SK-N-SH (cell line): ENCODE measurements around the gene PCNA.

Source experiments
- EP300 ChIP-seq, 2 experiments: IDR thresholded peaks; 2 replicates each; pipeline versions ENCODE4 v1.4.0 to v1.6.1; 2012; ENCODE audit warnings: borderline replicate concordance in 1 of 2, low read depth in 1 of 2, low read length in 1 of 2
- EZH2phosphoT487 ChIP-seq: fragments of 200-600 bp; sonication (generic); IDR thresholded peaks from 2 replicates; pipeline ENCODE4 v1.6.1; 2017; ENCODE audit warnings: low read depth, mixed run types, mild to moderate bottlenecking, antibody characterized with exemption, moderate library complexity, borderline replicate concordance
- POLR2AphosphoS5 ChIP-seq: IDR thresholded peaks from 2 replicates; pipeline ENCODE4 v1.6.1; 2012; ENCODE audit warnings: low read depth, low read length
- RAD21 ChIP-seq: IDR thresholded peaks from 2 replicates; pipeline ENCODE4 v1.6.1; 2012; ENCODE audit warnings: mild to moderate bottlenecking, low read length
- TF ChIP-seq, protein P1 (sequence below): fragments of 200-600 bp; sonication (generic); IDR thresholded peaks from 2 replicates; pipeline ENCODE4 v1.6.1; 2017; ENCODE audit warnings: antibody characterized with exemption, mild to moderate bottlenecking, moderate library complexity
- TF ChIP-seq, protein P2 (sequence below): IDR thresholded peaks from 2 replicates; pipeline ENCODE4 v1.6.1; 2012; ENCODE audit warnings: mild to moderate bottlenecking, low read depth, low read length, moderate library complexity
- TF ChIP-seq, protein P3 (sequence below): fragments of 150-350 bp; IDR thresholded peaks from 2 replicates; pipeline ENCODE4 v1.6.1; 2017; ENCODE audit warnings: antibody characterized with exemption, low read length, low read depth, borderline replicate concordance
- TF ChIP-seq, protein P4 (sequence below): IDR thresholded peaks from 2 replicates; pipeline ENCODE4 v1.4.0; 2012; ENCODE audit warnings: low read depth

DNA sequence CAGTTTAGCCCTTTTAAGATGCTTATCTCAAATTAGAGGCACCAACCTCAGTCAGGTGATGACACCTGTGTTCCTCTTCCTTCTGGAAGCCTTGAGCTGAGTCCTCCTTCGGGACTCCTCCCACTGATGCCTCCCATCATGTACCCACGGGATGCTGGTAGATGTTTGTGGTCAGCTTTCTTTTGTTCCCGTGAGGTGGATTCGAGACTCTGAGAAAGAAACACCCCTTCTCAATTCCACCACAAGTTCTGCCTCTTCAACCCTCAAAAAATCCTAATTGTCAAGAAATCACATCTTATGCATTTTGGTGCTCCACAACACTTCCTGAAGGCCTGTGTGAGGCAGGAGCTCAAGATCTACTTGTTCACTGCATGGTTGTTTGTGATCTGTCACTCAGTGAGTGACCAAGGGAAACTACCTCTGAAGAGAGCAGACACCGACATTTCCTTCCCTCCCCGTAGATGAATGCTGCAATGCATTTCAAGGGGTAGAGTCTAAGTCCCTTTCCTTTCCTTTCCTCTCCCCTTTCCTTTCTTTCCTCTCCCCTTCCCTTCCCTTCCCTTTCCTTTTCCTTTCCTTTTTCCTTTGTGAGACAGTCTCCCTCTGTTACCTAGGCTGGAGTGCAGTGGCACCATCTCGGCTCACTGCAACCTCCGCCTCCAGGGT, 50.5 kb downstream of the PCNA start:
- TF ChIP-seq EP300 (IDR thresholded peaks at IDR 0.05; ENCODE audit: borderline replicate concordance in 1 of 2, low read depth in 1 of 2, low read length in 1 of 2), result no peak
- TF ChIP-seq RAD21, result no peak
- TF ChIP-seq, protein P1, sequence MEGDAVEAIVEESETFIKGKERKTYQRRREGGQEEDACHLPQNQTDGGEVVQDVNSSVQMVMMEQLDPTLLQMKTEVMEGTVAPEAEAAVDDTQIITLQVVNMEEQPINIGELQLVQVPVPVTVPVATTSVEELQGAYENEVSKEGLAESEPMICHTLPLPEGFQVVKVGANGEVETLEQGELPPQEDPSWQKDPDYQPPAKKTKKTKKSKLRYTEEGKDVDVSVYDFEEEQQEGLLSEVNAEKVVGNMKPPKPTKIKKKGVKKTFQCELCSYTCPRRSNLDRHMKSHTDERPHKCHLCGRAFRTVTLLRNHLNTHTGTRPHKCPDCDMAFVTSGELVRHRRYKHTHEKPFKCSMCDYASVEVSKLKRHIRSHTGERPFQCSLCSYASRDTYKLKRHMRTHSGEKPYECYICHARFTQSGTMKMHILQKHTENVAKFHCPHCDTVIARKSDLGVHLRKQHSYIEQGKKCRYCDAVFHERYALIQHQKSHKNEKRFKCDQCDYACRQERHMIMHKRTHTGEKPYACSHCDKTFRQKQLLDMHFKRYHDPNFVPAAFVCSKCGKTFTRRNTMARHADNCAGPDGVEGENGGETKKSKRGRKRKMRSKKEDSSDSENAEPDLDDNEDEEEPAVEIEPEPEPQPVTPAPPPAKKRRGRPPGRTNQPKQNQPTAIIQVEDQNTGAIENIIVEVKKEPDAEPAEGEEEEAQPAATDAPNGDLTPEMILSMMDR, result no peak
- TF ChIP-seq EZH2phosphoT487, result no peak
- TF ChIP-seq POLR2AphosphoS5, result no peak
- TF ChIP-seq, protein P2, sequence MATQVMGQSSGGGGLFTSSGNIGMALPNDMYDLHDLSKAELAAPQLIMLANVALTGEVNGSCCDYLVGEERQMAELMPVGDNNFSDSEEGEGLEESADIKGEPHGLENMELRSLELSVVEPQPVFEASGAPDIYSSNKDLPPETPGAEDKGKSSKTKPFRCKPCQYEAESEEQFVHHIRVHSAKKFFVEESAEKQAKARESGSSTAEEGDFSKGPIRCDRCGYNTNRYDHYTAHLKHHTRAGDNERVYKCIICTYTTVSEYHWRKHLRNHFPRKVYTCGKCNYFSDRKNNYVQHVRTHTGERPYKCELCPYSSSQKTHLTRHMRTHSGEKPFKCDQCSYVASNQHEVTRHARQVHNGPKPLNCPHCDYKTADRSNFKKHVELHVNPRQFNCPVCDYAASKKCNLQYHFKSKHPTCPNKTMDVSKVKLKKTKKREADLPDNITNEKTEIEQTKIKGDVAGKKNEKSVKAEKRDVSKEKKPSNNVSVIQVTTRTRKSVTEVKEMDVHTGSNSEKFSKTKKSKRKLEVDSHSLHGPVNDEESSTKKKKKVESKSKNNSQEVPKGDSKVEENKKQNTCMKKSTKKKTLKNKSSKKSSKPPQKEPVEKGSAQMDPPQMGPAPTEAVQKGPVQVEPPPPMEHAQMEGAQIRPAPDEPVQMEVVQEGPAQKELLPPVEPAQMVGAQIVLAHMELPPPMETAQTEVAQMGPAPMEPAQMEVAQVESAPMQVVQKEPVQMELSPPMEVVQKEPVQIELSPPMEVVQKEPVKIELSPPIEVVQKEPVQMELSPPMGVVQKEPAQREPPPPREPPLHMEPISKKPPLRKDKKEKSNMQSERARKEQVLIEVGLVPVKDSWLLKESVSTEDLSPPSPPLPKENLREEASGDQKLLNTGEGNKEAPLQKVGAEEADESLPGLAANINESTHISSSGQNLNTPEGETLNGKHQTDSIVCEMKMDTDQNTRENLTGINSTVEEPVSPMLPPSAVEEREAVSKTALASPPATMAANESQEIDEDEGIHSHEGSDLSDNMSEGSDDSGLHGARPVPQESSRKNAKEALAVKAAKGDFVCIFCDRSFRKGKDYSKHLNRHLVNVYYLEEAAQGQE, result no peak
- TF ChIP-seq, protein P3, sequence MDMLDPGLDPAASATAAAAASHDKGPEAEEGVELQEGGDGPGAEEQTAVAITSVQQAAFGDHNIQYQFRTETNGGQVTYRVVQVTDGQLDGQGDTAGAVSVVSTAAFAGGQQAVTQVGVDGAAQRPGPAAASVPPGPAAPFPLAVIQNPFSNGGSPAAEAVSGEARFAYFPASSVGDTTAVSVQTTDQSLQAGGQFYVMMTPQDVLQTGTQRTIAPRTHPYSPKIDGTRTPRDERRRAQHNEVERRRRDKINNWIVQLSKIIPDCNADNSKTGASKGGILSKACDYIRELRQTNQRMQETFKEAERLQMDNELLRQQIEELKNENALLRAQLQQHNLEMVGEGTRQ, result no peak
- TF ChIP-seq, protein P4, sequence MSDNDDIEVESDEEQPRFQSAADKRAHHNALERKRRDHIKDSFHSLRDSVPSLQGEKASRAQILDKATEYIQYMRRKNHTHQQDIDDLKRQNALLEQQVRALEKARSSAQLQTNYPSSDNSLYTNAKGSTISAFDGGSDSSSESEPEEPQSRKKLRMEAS, result no peak
